Natural killer cell (primary cell): ENCODE results near the gene PLLP. TPM values are rescaled to one million over a fixed set of nuclear protein-coding genes. Genes with fewer than 3 reads are reported as not detected.

ENCODE experiments used
- ATAC-seq, 3 donors: fragments of 150-1000 bp in 2 of 3; fragments of 200-7000 bp in 1 of 3; cut with Tn5 transposase; 1 replicate in 1 of 3; 2 replicates in 2 of 3; pipeline ENCODE4 v1.10.0; 2021; ENCODE audit warnings: mild to moderate bottlenecking in 2 of 3, moderate library complexity in 2 of 3
- DNase-seq, 2 donors: peaks; one replicate each; pipeline versions ENCODE4 v3.0.0 to v3.0.0-alpha.2; 2013 to 2021; ENCODE audit warnings: mixed read lengths in 1 of 2
- H3K27ac ChIP-seq: one replicate; pipeline ENCODE4 v1.5.1; 2013; ENCODE audit warnings: mild to moderate bottlenecking, low read length
- H3K27me3 ChIP-seq: one replicate; pipeline ENCODE4 v1.6.1; 2013; ENCODE audit warnings: low read length; ENCODE audit not compliant: control insufficient read depth, insufficient read depth
- H3K36me3 ChIP-seq: one replicate; pipeline ENCODE4 v1.6.1; 2013; ENCODE audit warnings: low read length; ENCODE audit not compliant: control insufficient read depth, insufficient read depth
- H3K4me1 ChIP-seq: one replicate; pipeline ENCODE4 v1.6.1; 2013; ENCODE audit warnings: low read length; ENCODE audit not compliant: control insufficient read depth, insufficient read depth
- H3K4me3 ChIP-seq: one replicate; pipeline ENCODE4 v1.5.1; 2013; ENCODE audit warnings: low read length
- H3K9me3 ChIP-seq: one replicate; pipeline ENCODE4 v1.6.1; 2013; ENCODE audit warnings: low read length; ENCODE audit not compliant: control insufficient read depth, insufficient read depth
- H3K27ac Mint-ChIP-seq, 2 donors: one replicate each; pipeline ENCODE4 v1.8.0; 2022; ENCODE audit warnings: mild to moderate bottlenecking in 2 of 2, mixed read lengths in 2 of 2, moderate library complexity in 1 of 2
- H3K27me3 Mint-ChIP-seq, 2 donors: one replicate each; pipeline ENCODE4 v1.8.0; 2022; ENCODE audit warnings: low read depth in 2 of 2, mixed read lengths in 2 of 2
- H3K36me3 Mint-ChIP-seq: one replicate; pipeline ENCODE4 v1.8.0; 2022; ENCODE audit warnings: mixed read lengths
- H3K4me1 Mint-ChIP-seq, 2 donors: one replicate each; pipeline ENCODE4 v1.8.0; 2022; ENCODE audit warnings: mixed read lengths in 2 of 2
- H3K4me3 Mint-ChIP-seq: one replicate; pipeline ENCODE4 v1.8.0; 2022; ENCODE audit warnings: mild to moderate bottlenecking, moderate library complexity, mixed read lengths
- H3K9me3 Mint-ChIP-seq, 2 donors: one replicate each; pipeline ENCODE4 v1.8.0; 2022; ENCODE audit warnings: mixed read lengths in 2 of 2
- CTCF ChIP-seq: fragments of 200-600 bp; IDR thresholded peaks from one replicate; pipeline ENCODE4 v1.8.0; 2022; ENCODE audit warnings: antibody characterized with exemption
- WGBS: methylation state at CpG from one replicate; pipeline ENCODE4 v1.1.7; 2013; ENCODE audit warnings: missing lambda C conversion rate; ENCODE audit not compliant: insufficient coverage; 5-methylcytosine and 5-hydroxymethylcytosine counted together
- intact Hi-C: fragments of 100-400 bp; cut with micrococcal nuclease; formaldehyde crosslinking; loops from one replicate; pipeline ENCODE4 v1.14.2; 2022
- total RNA-seq, 4 donors: library from RNA; stranded (reverse); fragments of 120-200 nt in 1 of 4; gene quantifications; one replicate each; pipeline versions ENCODE4 v1.2.3 to v1.2.4, GENCODE V29; 2013 to 2022

The PLLP gene
- total RNA-seq, 3 donors from 2014 or later (not counting 1 experiment from before 2014, with no cell fraction given), result not detected

DNA sequence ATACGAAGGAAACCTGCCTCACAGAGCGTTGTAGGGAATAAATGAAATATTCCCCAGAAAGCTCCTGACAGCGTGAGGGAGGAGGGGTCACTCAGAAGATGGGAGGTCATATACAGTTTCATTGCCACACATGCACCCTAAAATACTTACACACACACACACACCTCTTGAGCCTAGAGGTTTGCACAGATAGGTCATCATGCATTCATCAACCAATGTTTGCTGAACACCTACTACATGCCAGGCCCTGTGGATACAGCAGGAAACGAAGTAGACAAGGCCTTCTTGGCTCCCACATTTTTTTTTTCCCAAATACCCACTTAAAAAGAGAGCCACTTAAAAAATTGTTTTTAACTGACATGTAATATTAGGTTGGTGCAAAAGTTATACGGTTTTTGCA lies 907 bp upstream of the PLLP start:
- Histone ChIP-seq H3K27me3 (peaks cover 18% of the 10 kb centered on the region), H3K4me3 (no peak overlapping the region), H3K36me3 (no peaks in the 10 kb centered on the region), H3K4me1 (peaks cover 13% of the 10 kb centered on the region), H3K27ac (no peak overlapping the region), H3K9me3 (no peaks in the 10 kb centered on the region)
- ATAC-seq (no peak), DNase-seq (no peak)
- H3K9me3 Mint-ChIP-seq, result no peaks in the 10 kb centered on the region
- H3K4me1 Mint-ChIP-seq, result peaks cover 9 to 15% of the 10 kb centered on the region in 2 donors
- TF ChIP-seq CTCF, result no peak
- WGBS, result no CpG with 5 or more reads among the region's 5 CpGs
- no peaks in the 10 kb centered on the region for H3K36me3 Mint-ChIP-seq
- H3K27me3 Mint-ChIP-seq, result peaks cover 32% of the 10 kb centered on the region in 2 donors
- intact Hi-C loops, result no loop called here
- H3K27ac Mint-ChIP-seq, result no peak overlapping the region
- peak overlapping the region; percentile 80 for H3K4me3 Mint-ChIP-seq

GRCh38 chr16:57284952-57285363 lies 486 bp upstream of the PLLP start:
- H3K4me1 Mint-ChIP-seq, result peaks cover 9 to 15% of the 10 kb centered on the region in 2 donors
- no peak overlapping the region for H3K27ac Mint-ChIP-seq
- H3K4me3 Mint-ChIP-seq, result peak overlapping the region; percentile 80
- WGBS, result 8% methylated on average over 16 of the region's 22 CpGs
- ATAC-seq (no peak), DNase-seq (no peak)
- Histone ChIP-seq H3K27ac (no peak overlapping the region), H3K4me3 (peak overlapping the region; percentile 27), H3K36me3 (no peaks in the 10 kb centered on the region), H3K4me1 (peaks cover 13% of the 10 kb centered on the region), H3K9me3 (no peaks in the 10 kb centered on the region), H3K27me3 (peaks cover 18% of the 10 kb centered on the region)
- H3K36me3 Mint-ChIP-seq, result no peaks in the 10 kb centered on the region
- intact Hi-C loops, result no loop called here
- no peak for TF ChIP-seq CTCF
- H3K27me3 Mint-ChIP-seq, result peaks cover 31 to 32% of the 10 kb centered on the region in 2 donors
- H3K9me3 Mint-ChIP-seq, result no peaks in the 10 kb centered on the region

- ATAC-seq, result no peak
- intact Hi-C loops, result no loop called here
- Histone ChIP-seq H3K9me3 (no peaks in the 10 kb centered on the region), H3K27ac (no peak overlapping the region), H3K4me1 (peaks cover 13% of the 10 kb centered on the region), H3K4me3 (no peak overlapping the region), H3K27me3 (peaks cover 18% of the 10 kb centered on the region), H3K36me3 (no peaks in the 10 kb centered on the region)
- TF ChIP-seq CTCF, result no peak
- no peak overlapping the region for H3K27ac Mint-ChIP-seq
- H3K4me3 Mint-ChIP-seq, result peak overlapping the region; percentile 82
- DNase-seq, result no peak
- H3K27me3 Mint-ChIP-seq, result peaks cover 31 to 32% of the 10 kb centered on the region in 2 donors
- H3K4me1 Mint-ChIP-seq, result peaks cover 9 to 15% of the 10 kb centered on the region in 2 donors
- no peaks in the 10 kb centered on the region for H3K9me3 Mint-ChIP-seq
- 19% methylated on average over 14 of the region's 14 CpGs for WGBS
- H3K36me3 Mint-ChIP-seq, result no peaks in the 10 kb centered on the region
Measured at GRCh38 chr16:57283959-57284208, 588 bp downstream of the PLLP start.

DNA sequence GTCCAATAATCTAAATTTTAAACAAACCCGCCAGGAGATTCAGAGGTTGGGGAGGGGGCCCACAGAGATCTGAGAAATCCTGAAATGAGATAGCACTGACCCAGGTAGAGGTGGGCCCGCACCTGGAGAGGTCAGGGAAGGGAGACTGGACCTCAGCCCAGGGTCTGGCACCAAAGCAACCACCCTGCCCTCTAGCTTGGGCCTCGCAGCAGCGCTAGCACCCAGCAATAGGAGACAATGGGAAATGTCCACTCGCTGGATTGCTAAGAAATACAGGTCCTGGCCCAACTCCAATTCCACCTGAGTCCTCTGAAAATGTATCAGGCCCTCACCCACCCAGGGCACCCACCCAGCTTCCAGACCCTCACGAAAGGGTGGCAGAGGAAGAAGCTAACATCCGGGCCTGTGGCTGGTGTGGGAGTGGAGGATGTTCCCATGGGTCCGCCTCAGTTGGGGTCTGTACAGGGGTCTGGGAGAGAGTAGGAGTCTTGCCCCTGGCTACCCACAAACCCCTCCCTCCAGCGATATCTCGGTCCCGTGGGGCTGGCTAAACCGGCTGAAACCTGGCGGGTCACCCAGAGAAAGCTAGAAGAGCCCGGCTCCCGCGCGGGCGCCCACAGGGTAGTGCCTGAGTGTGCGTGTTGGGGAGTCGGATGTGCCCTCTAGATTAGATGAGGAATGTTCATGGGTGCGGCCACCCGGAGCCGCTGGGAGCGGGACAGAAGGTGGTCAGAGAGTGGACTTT lies 1.1 kb downstream of the PLLP start:
- Mint-ChIP-seq H3K9me3 (no peaks in the 10 kb centered on the region), H3K27ac (no peak overlapping the region), H3K4me1 (peaks cover 9 to 15% of the 10 kb centered on the region in 2 donors), H3K36me3 (no peaks in the 10 kb centered on the region), H3K4me3 (peak overlapping the region; percentile 82), H3K27me3 (peaks cover 31 to 32% of the 10 kb centered on the region in 2 donors)
- Histone ChIP-seq H3K9me3 (no peaks in the 10 kb centered on the region), H3K4me1 (peaks cover 13% of the 10 kb centered on the region), H3K27me3 (peaks cover 18% of the 10 kb centered on the region), H3K4me3 (no peak overlapping the region), H3K36me3 (no peaks in the 10 kb centered on the region), H3K27ac (no peak overlapping the region)
- DNase-seq, result no peak
- TF ChIP-seq CTCF, result no peak
- intact Hi-C loops, result no loop called here
- no peak for ATAC-seq
- WGBS, result 79% methylated on average over 21 of the region's 24 CpGs
